Neural cell (in vitro differentiated cells): ENCODE measurements around the gene PLOD2.

ENCODE experiments used
- CTCF ChIP-seq: fragments of 450-650 bp; IDR thresholded peaks from 2 replicates; pipeline ENCODE4 v1.5.1; 2014; ENCODE audit warnings: antibody characterized with exemption, mild to moderate bottlenecking, moderate library complexity; ENCODE audit not compliant: poor library complexity, severe bottlenecking
- EP300 ChIP-seq: fragments of 450-650 bp; conservative IDR thresholded peaks from 2 replicates; pipeline ENCODE4 v1.6.1; 2014; ENCODE audit warnings: antibody characterized with exemption, mild to moderate bottlenecking, moderate library complexity; ENCODE audit not compliant: poor library complexity, severe bottlenecking
- EZH2 ChIP-seq: fragments of 200-600, 300-800 bp; shearing (Covaris generic), sonication (generic); IDR thresholded peaks from 2 replicates; pipeline ENCODE4 v1.6.1; 2014; ENCODE audit warnings: antibody characterized with exemption, low read length, borderline replicate concordance, mild to moderate bottlenecking; ENCODE audit not compliant: insufficient read depth, poor library complexity, severe bottlenecking
- POLR2AphosphoS5 ChIP-seq: IDR thresholded peaks from 2 replicates; pipeline ENCODE4 v1.6.1; 2012
- RAD21 ChIP-seq: fragments of 450-650 bp; conservative IDR thresholded peaks from 2 replicates; pipeline ENCODE4 v1.6.1; 2014; ENCODE audit warnings: antibody characterized with exemption, mild to moderate bottlenecking, moderate library complexity
- REST ChIP-seq: IDR thresholded peaks from 2 replicates; pipeline ENCODE4 v1.6.1; 2012; ENCODE audit warnings: borderline replicate concordance
- SMC3 ChIP-seq: fragments of 450-650 bp; conservative IDR thresholded peaks from 2 replicates; pipeline ENCODE4 v1.6.1; 2014; ENCODE audit warnings: antibody characterized with exemption, mild to moderate bottlenecking, moderate library complexity; ENCODE audit not compliant: poor library complexity
- TAF1 ChIP-seq: IDR thresholded peaks from 2 replicates; pipeline ENCODE4 v1.6.1; 2012; ENCODE audit warnings: low read depth

- TF ChIP-seq REST (no peak), EP300 (no peak), SMC3 (no peak), CTCF (no peak), POLR2AphosphoS5 (no peak), EZH2 (no peak), RAD21 (no peak), TAF1 (no peak)
These were observed 60.8 kb downstream of the PLOD2 start for GRCh38 chr3:146100180-146100579.
